Urinary bladder (tissue), 4 donors: Measurements from ENCODE around the gene PPP2R5E. TPM values are rescaled to one million over a fixed set of nuclear protein-coding genes. Genes with fewer than 3 reads are reported as not detected.

Experiments used
- DNase-seq: peaks from one replicate; pipeline ENCODE4 v3.0.0-alpha.2; 2015; ENCODE audit errors: extremely low spot score
- H3K27ac ChIP-seq: one replicate; pipeline ENCODE4 v1.5.1; 2013; ENCODE audit warnings: low read depth, mild to moderate bottlenecking, moderate library complexity
- H3K36me3 ChIP-seq: one replicate; pipeline ENCODE4 v1.6.1; 2013; ENCODE audit warnings: mild to moderate bottlenecking, moderate library complexity; ENCODE audit not compliant: insufficient read depth
- H3K4me1 ChIP-seq: one replicate; pipeline ENCODE4 v1.6.1; 2013; ENCODE audit warnings: mild to moderate bottlenecking, moderate library complexity; ENCODE audit not compliant: insufficient read depth
- H3K4me3 ChIP-seq: one replicate; pipeline ENCODE4 v1.5.1; 2013; ENCODE audit warnings: low read depth, low read length
- WGBS: extraction: QIAGEN DNeasy Blood & Tissue Kit; methylation state at CpG from one replicate; pipeline ENCODE4 v1.1.7; 2013; 5-methylcytosine and 5-hydroxymethylcytosine counted together
- polyA plus RNA-seq: library from polyadenylated mRNA; stranded (reverse); fragments of 200-250 nt; gene quantifications from one replicate; pipeline ENCODE4 v1.2.3, GENCODE V29; 2013
- total RNA-seq: library from RNA; depleted of rRNA; stranded (reverse); fragments of >200 nt; gene quantifications from one replicate; pipeline ENCODE4 v1.2.3, GENCODE V29; 2014
- donor health status: healthy with polysubstance abuse.
- donor health status: healthy.

The PPP2R5E gene
- total and polyA plus RNA-seq, 2 donors = 16.5 to 41.7 TPM

DNA sequence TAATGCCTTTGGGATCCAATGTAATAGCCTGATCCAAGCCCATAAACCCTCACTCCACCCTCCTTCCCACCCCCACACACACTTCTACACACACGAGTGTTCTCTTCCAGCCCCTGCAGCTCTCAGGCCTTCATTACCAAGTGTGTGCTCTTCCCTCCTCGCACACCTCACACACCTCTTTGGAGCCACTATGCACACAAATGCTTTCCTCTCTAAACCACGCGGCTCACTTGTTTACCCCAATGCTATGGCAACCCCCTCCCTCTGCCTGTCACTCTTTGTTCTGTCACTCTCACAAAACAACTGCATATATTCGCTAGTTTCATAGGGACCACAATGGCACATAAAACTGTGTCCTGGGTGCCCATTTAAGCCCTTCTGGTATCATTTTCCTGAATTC, 35.1 kb downstream of the PPP2R5E start:
- no peaks in the 10 kb centered on the region for H3K4me1 ChIP-seq
- no peak overlapping the region for H3K4me3 ChIP-seq
- no peak overlapping the region for H3K27ac ChIP-seq
- WGBS = 86% methylated on average over 5 of the region's 5 CpGs
- H3K36me3 ChIP-seq = no peaks in the 10 kb centered on the region
- no peak for DNase-seq

DNA sequence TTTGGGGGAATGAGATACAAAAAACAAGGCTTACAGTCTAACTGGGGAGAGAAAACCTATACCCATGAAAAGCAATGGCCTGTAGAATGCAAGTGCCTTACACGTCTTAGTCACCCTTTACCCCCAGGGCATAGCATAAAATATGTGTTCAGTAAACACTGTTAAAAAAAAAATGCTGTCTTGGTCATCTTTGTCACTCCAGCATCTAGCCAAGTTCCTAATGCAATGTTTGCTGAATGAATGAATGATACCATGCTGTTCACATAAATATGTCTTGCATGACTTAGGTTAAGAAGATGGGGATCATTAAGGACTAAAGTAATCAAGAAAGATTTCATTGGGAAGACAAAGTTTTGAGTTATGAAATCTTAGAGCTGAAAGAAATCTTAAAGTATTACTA, 38.5 kb downstream of the PPP2R5E start:
- H3K4me1 ChIP-seq = no peaks in the 10 kb centered on the region
- no peaks in the 10 kb centered on the region for H3K36me3 ChIP-seq
- 60% methylated on average over 1 of the region's 1 CpG for WGBS
- DNase-seq = no peak
- H3K4me3 ChIP-seq = no peak overlapping the region
- H3K27ac ChIP-seq = no peak overlapping the region

DNA sequence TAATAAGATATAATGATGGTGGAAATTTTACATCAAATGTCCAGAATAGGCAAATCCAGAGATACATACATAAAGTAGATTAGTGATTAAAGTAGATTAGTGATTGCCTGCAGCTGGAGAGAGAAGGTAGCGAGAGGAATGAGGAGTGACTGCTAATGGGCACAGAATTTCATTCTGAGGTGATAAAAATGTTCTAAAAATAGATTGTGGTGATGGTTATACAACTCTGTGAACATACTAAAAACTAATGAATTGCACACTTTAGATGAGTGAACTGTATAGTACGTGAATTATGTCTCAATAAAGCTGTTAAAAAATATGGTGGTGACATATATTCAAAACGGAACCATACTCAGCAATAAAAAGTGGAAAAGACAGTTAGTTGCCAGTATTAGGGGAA, 41.7 kb downstream of the PPP2R5E start:
- no peaks in the 10 kb centered on the region for H3K4me1 ChIP-seq
- WGBS = 89% methylated on average over 3 of the region's 3 CpGs
- no peak overlapping the region for H3K4me3 ChIP-seq
- no peak overlapping the region for H3K27ac ChIP-seq
- no peak for DNase-seq
- no peaks in the 10 kb centered on the region for H3K36me3 ChIP-seq

- Histone ChIP-seq H3K4me1 (no peaks in the 10 kb centered on the region), H3K27ac (no peak overlapping the region), H3K4me3 (no peak overlapping the region), H3K36me3 (peaks cover 2% of the 10 kb centered on the region)
- 64% methylated on average over 1 of the region's 1 CpG for whole genome bisulfite sequencing
- no peak for DNase-seq
Measured at GRCh38 chr14:63499701-63500250, 43.4 kb downstream of the PPP2R5E start.

- H3K27ac ChIP-seq = no peak overlapping the region
- WGBS = 49% methylated on average over 2 of the region's 2 CpGs
Measured at GRCh38 chr14:63496837-63497400, 46.3 kb downstream of the PPP2R5E start.

GRCh38 chr14:63493246-63493645, 49.9 kb downstream of the PPP2R5E start:
- 58% methylated on average over 7 of the region's 7 CpGs for WGBS
- Histone ChIP-seq H3K4me1 (no peaks in the 10 kb centered on the region), H3K27ac (no peak overlapping the region)

More at GRCh38 chr14:63496837-63497400, 46.3 kb downstream of the PPP2R5E start:
- Histone ChIP-seq H3K4me3 (no peak overlapping the region), H3K36me3 (peaks cover 2% of the 10 kb centered on the region), H3K4me1 (no peaks in the 10 kb centered on the region)
- DNase-seq = no peak

DNA sequence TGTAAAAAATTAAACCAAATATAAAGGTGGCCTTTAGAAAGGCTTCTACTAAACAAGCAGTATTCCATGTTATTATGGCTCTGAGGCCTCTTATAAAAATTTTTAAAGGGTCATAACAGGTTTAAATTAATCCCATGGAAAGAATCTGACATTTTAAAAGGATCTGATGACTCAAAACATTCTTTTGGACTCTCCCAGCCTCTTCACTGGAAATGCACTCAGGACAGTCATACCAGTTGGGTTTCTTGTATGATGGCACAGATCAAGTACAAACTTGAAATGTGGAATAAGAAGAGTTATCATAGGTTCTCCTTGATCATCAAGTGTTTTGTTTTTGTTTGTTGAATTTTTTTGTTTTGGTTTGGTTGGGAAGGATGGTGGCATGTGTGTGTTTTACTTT, 50.8 kb downstream of the PPP2R5E start:
- Histone ChIP-seq H3K27ac (no peak overlapping the region), H3K36me3 (peaks cover 2% of the 10 kb centered on the region), H3K4me3 (no peak overlapping the region), H3K4me1 (no peaks in the 10 kb centered on the region)
- DNase-seq = no peak

More at GRCh38 chr14:63493246-63493645, 49.9 kb downstream of the PPP2R5E start:
- H3K4me3 ChIP-seq = no peak overlapping the region
- DNase-seq = no peak
- peaks cover 2% of the 10 kb centered on the region for H3K36me3 ChIP-seq

GRCh38 chr14:63487724-63488123, 55.5 kb downstream of the PPP2R5E start:
- Histone ChIP-seq H3K27ac (no peak overlapping the region), H3K36me3 (no peaks in the 10 kb centered on the region), H3K4me1 (no peaks in the 10 kb centered on the region), H3K4me3 (no peak overlapping the region)
- DNase-seq = no peak
- WGBS = 96% methylated on average over 1 of the region's 1 CpG

- H3K4me1 ChIP-seq = no peaks in the 10 kb centered on the region
- no peaks in the 10 kb centered on the region for H3K36me3 ChIP-seq
- no peak overlapping the region for H3K4me3 ChIP-seq
- DNase-seq = no peak
- H3K27ac ChIP-seq = no peak overlapping the region
Measured at GRCh38 chr14:63486738-63487137, 56.4 kb downstream of the PPP2R5E start.

- no peaks in the 10 kb centered on the region for H3K36me3 ChIP-seq
- no peak overlapping the region for H3K27ac ChIP-seq
- no peak for DNase-seq
- H3K4me3 ChIP-seq = no peak overlapping the region
- 63% methylated on average over 7 of the region's 7 CpGs for WGBS
- H3K4me1 ChIP-seq = no peaks in the 10 kb centered on the region
Measured at GRCh38 chr14:63483315-63483714, 59.9 kb downstream of the PPP2R5E start.

DNA sequence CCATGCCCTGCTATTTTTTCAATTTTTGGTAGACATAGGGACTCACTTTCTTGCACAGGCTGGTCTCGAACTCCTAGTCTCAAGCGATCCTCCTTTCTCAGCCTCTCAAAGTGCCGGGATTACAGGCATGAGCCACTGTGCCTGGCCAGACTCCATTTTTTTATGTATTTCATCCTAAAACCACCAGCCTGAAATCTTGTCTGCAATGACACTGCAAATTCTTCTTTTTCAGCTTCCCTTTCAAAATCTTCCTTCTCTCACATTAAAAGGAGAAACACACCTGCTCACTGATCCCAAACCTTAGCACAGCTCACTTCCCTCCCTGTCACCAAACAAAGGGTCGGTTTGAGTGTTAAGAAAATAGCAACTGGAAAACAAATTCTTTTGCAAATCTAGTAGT, 62.6 kb downstream of the PPP2R5E start:
- WGBS = 97% methylated on average over 4 of the region's 4 CpGs
- H3K27ac ChIP-seq = no peak overlapping the region
- no peaks in the 10 kb centered on the region for H3K4me1 ChIP-seq
- DNase-seq = no peak
- no peak overlapping the region for H3K4me3 ChIP-seq
- no peaks in the 10 kb centered on the region for H3K36me3 ChIP-seq

- no peaks in the 10 kb centered on the region for H3K36me3 ChIP-seq
- DNase-seq = no peak
- no peak overlapping the region for H3K27ac ChIP-seq
- no peaks in the 10 kb centered on the region for H3K4me1 ChIP-seq
- WGBS = 92% methylated on average over 3 of the region's 3 CpGs
- no peak overlapping the region for H3K4me3 ChIP-seq
Measured at GRCh38 chr14:63478437-63478852, 64.7 kb downstream of the PPP2R5E start.

DNA sequence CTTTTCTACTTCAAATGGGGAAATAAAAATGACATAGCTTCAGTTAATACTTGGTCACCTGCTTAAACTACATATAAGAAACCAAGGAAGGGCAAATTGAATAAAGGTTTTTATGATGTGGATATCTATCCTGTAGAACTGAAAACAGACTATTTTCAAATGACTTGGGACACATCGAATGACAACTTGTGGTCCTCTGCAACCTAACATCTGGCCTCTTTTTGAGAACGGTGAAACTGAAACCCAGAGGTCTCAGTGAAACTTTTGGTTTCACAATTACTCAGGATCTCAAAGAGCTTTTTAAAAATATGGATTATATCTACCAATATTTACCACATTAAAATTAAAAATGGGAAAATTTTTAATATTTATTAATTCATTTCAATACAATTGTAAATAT, 65.2 kb downstream of the PPP2R5E start:
- Histone ChIP-seq H3K27ac (no peak overlapping the region), H3K4me1 (no peaks in the 10 kb centered on the region), H3K36me3 (no peaks in the 10 kb centered on the region), H3K4me3 (no peak overlapping the region)
- WGBS = 71% methylated on average over 2 of the region's 2 CpGs
- DNase-seq = no peak

- H3K36me3 ChIP-seq = no peaks in the 10 kb centered on the region
- H3K27ac ChIP-seq = no peak overlapping the region
- no peaks in the 10 kb centered on the region for H3K4me1 ChIP-seq
- DNase-seq = no peak
- 47% methylated on average over 1 of the region's 1 CpG for WGBS
- no peak overlapping the region for H3K4me3 ChIP-seq
Measured at GRCh38 chr14:63477556-63477955, 65.6 kb downstream of the PPP2R5E start.

- DNase-seq = no peak
- peaks cover 5% of the 10 kb centered on the region for H3K4me1 ChIP-seq
- no peaks in the 10 kb centered on the region for H3K36me3 ChIP-seq
- H3K4me3 ChIP-seq = no peak overlapping the region
- H3K27ac ChIP-seq = no peak overlapping the region
Measured at GRCh38 chr14:63475761-63476160, 67.4 kb downstream of the PPP2R5E start.
